ENCODE results near the gene ATG5. TPM values are rescaled to one million over a fixed set of nuclear protein-coding genes. Genes with fewer than 3 reads are reported as not detected.

Gene ATG5
- total RNA-seq, 1 experiment from 2014 or later: 49.6 TPM

DNA sequence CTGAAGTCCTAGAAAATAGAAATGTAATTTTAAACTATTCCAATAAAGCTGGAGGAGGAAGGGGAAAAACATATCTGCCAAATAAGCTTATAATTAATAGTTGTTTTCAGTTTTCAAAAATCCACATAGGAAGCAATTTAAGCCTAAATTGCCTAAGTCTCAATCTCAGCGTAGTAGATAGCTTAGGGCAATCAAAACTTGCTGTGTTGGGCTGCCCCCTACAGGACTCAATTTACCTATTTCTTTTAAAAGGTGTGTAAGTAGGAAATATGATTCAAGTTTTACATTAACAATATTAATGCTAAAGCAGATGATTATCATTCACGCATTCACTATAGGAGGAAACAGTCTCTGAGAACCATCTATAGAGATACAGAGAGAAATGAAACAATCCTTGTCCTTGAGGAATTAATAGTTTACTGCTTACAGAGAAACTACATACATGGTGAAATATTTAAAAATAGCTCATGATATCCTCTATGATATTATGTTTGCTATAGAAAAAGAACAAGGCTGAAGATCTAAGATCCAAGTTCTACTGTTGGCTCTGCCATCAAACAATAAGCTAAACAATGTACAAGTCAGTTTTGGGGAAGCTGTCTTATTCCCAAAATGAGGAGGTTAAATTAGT lies 102.1 kb downstream of the ATG5 start:
- DNase-seq (ENCODE audit: low read depth): peak; percentile 53

DNA sequence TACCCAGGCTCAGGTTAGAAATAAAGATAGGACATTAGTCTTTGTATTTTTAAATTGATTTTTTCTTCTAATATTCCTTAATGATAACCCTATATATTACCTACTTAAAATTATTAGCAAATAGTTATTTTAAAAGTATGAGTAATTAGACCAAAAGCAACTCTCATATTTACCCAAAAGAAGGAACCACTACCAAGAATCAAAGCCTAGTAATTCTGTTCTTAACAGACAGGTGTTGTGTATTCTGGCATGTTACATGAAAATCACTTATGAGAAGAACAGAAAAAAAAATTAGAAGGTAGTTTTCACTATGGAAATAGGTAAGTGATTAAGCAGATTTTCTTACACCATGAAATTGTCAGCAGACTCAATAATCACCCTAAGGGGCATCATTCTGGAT lies 105.1 kb downstream of the ATG5 start:
- DNase-seq (ENCODE audit: low read depth): no peak

DNA sequence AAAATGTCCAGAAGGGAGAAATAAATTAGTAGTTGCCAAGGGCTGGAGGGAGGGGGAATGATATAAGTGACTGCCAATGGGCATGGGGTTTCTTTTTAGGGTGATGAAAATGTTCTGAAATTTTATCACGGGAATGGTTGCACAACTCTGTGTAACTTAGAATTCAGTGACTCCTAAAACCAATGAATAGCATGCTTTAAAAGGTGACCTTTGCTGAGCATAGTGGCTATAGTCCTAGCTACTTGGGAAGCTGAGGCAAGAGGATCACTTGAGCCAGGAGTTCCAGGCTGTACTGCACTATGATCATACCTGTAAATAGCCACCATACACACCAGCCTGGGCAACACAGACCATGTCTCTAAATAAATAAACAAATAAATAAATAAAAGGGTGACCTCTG lies 109.0 kb downstream of the ATG5 start:
- no peak for DNase-seq (ENCODE audit: low read depth)

- DNase-seq (ENCODE audit: low read depth): no peak
Observed at GRCh38 chr6:106215608-106216007, 110.0 kb downstream of the ATG5 start.

DNA sequence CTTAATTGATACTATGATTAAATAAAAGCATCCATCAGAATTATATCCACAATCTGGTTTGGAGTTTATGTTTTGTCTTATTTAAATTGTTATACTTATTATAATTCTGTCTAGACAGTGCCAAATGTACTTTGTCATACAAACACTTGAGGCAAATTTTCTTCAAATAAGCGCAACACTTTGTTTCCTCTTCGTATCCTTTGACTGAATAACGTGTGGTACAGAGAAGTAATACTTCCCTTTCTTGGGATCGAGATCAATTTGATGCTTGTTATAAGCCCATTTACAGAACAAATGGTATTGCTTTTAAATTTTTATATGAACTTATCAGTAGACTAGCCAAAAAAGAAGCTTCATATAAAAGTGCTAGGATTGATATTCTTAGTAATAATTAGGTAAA lies 111.0 kb downstream of the ATG5 start:
- DNase-seq (ENCODE audit: low read depth): no peak

- no peak for DNase-seq (ENCODE audit: low read depth)
Observed at GRCh38 chr6:106213660-106214289, 111.8 kb downstream of the ATG5 start.

GRCh38 chr6:106212576-106212975 lies 113.0 kb downstream of the ATG5 start:
- no peak for DNase-seq (ENCODE audit: low read depth)

DNA sequence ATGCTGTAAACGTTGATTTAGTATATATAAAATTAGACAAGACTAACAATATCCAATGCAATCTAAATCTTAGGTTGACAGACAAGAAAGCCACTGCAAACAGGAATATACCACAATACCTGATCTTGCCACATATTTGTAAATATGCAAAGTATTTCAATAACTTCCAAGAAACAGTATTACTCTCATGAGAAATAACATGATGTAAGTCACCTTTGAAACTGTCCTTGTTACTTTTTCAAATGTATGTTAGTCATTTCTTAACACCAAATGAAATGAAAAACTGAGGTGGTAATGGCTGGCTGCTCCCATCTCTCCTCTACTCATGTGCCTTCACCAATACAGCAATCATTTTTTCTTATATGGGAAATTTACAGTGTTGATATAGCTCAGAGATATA lies 118.7 kb downstream of the ATG5 start:
- DNase-seq (ENCODE audit: low read depth): no peak

DNA sequence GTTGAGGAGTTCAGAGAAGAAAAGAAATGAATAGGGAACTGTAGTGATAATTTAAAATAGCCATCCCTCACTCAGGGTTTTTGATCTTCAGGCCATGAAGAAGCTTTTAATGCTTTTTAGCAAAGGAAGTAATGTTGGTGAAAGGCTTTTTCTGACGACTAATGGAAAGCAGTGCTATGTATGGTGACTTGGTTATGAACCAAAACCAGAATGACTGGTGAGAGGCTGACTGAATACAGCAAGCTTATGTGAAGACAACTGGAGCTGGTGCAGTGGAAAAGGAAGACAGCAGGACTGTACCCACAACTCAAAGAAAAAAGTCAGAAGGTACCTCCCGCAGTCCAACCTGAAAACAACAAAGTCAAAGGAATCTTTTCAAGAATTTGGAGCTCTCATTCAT lies 120.6 kb downstream of the ATG5 start:
- no peak for DNase-seq (ENCODE audit: low read depth)

GRCh38 chr6:106199998-106200397 lies 125.6 kb downstream of the ATG5 start:
- peak; percentile 39 for DNase-seq (ENCODE audit: low read depth)

DNA sequence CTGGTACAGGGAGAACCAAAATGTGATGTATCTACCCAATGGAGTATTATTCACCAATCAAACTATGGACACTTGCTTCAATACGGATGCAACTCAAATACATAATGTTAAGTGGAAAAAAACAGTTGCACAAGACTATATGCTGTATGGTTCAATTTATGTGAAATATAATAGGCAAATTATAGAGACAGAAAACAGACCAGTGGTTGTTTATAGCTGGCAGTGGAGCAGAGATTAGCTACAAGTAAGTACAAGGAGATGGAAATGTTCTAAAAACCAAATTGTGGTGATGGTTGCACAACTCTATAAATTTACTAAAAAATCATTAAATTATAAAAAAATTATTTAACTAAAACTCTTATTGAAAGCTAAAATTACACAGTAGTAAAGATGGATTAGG lies 126.2 kb downstream of the ATG5 start:
- DNase-seq (ENCODE audit: low read depth): no peak

DNA sequence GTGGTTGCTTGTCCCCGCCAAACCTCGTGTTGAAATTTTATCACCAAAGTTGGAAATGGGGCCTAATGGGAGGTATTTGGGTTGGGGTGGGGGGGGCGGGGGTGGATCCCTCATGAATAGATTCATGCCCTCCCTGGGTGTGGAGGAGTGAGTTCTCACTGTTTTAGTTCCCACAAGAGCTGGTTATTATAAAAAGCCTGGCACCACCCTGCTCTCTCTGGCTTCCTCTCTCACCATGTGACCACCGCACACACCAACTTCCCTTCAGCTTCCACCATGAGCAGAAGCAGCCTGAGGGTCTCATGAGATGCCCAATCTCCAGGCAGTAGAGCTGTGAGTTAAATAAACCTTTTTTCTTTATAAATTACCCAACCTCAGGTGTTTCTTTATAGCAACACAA lies 128.1 kb downstream of the ATG5 start:
- no peak for DNase-seq (ENCODE audit: low read depth)

- DNase-seq (ENCODE audit: low read depth): no peak
Observed at GRCh38 chr6:106194949-106195921, 130.3 kb downstream of the ATG5 start.

- peak; percentile 39 for DNase-seq (ENCODE audit: low read depth)
Observed at GRCh38 chr6:106192824-106193223, 132.7 kb downstream of the ATG5 start.

GRCh38 chr6:106188104-106188794 lies 137.3 kb downstream of the ATG5 start:
- DNase-seq (ENCODE audit: low read depth): no peak

- no peak for DNase-seq (ENCODE audit: low read depth)
Observed at GRCh38 chr6:106187424-106187982, 138.1 kb downstream of the ATG5 start.

GRCh38 chr6:106186714-106187113 lies 138.8 kb downstream of the ATG5 start:
- no peak for DNase-seq (ENCODE audit: low read depth)

- DNase-seq (ENCODE audit: low read depth): no peak
Observed at GRCh38 chr6:106186172-106186571, 139.4 kb downstream of the ATG5 start.

DNA sequence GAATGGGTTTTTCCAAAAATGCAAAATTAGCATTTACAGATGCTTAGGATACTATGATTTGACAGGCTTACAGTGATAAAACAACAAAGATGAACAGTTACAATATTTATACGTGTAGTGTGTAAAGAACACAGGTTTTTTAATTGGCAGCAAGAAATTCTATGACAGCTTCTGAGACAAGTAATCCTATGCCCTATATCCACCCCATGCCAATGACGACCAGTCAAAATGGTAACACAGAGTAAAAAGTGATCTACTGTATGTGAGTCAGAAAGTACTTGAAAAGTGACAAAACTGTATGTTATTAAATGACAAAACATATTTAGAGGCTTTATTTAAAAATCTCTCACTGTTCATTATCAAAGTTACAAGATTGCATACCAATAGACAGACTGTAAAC lies 139.9 kb downstream of the ATG5 start:
- no peak for DNase-seq (ENCODE audit: low read depth)

- peak; percentile 10 for DNase-seq (ENCODE audit: low read depth)
Observed at GRCh38 chr6:106184629-106185028, 140.9 kb downstream of the ATG5 start.

GRCh38 chr6:106183430-106183829 lies 142.1 kb downstream of the ATG5 start:
- DNase-seq (ENCODE audit: low read depth): no peak

DNA sequence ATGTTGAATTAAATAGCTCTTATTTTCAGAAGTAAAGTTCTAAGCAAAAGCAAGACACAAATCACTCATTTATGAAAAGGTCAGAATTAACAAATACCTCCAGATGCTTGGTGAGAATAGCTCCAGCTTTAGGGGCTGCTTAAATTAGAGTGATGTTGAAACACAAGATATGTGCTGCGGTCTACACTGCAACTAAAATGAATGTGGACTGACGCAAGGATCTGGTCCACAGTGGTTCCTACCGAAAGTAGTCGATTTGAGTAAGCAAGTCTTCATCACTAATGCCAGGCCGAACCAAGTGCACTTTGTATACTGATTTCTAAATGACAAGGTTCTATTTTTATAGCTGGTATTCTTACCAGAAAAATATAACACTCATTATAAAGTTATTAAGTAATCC lies 143.1 kb downstream of the ATG5 start:
- DNase-seq (ENCODE audit: low read depth): no peak

Measured in Daoy (cell line).